H7 (cell line): ENCODE results near the gene IL22RA2. TPM values are rescaled to one million over a fixed set of nuclear protein-coding genes. Genes with fewer than 3 reads are reported as not detected.

ENCODE experiments used
- DNase-seq: peaks from one replicate; pipeline ENCODE4 v3.0.0; 2012
- H3K27me3 ChIP-seq: 2 replicates; pipeline ENCODE4 v1.6.0; 2011; ENCODE audit warnings: mild to moderate bottlenecking, low read length; ENCODE audit not compliant: control insufficient read depth, insufficient read depth
- H3K36me3 ChIP-seq: replicated peaks from 2 replicates; pipeline ENCODE4 v1.5.1; 2011; ENCODE audit warnings: low read length; ENCODE audit not compliant: control insufficient read depth, insufficient read depth
- H3K4me3 ChIP-seq: 2 replicates; pipeline ENCODE4 v1.5.1; 2011; ENCODE audit warnings: low read depth, mild to moderate bottlenecking, control low read depth, low read length, moderate library complexity; ENCODE audit not compliant: insufficient read depth
- total RNA-seq: library from RNA; depleted of rRNA; stranded (reverse); fragments of >200 nt; shearing (Covaris generic); gene quantifications from 2 replicates; pipeline ENCODE4 v1.2.3, GENCODE V29; 2014

The IL22RA2 gene
- total RNA-seq, 1 experiment from 2014 or later, result not detected

DNA sequence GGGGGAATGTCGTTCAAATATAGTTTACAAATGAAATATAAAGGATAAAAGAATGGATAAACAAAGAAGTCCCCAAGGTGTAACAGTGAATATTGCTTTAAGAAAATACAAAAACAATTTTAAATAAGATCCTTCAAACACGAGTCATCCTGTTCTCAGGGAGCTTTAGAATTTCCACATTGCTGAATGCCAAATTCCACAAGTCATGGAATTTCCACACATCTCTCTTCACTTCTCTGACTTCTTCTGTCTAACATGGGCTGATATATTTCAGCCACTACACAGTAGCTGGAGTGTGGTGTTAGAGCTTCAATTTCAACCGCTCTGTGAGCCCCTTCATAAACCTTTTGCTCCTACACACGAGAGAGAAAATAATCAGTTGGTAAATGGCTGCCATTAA, 28.0 kb downstream of the IL22RA2 start:
- Histone ChIP-seq H3K36me3 (no peaks in the 10 kb centered on the region), H3K4me3 (no peak overlapping the region), H3K27me3 (no peaks in the 10 kb centered on the region)
- no peak for DNase-seq

- no peak for DNase-seq
- H3K27me3 ChIP-seq, result no peaks in the 10 kb centered on the region
- no peaks in the 10 kb centered on the region for H3K36me3 ChIP-seq
- no peak overlapping the region for H3K4me3 ChIP-seq
Measured at GRCh38 chr6:137136065-137136464, 37.4 kb downstream of the IL22RA2 start.

DNA sequence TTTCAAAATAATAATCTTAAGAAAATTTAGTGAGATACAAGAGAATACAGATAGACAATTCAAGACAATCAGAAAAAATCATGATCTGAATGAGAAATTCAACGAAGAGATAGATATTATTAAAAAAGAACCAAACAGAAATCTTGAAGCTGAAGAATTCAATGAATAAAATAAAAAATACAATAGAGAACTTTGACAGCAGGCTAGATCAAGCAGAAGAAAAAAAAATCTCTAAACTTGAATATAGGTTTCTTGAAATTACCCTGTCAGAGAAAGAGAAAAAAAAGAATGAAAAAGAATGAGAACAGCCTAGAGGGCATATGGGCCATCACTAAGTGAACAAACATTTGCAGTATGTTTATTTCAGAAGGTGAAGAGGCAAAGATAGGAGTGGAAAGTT, 39.0 kb downstream of the IL22RA2 start:
- Histone ChIP-seq H3K27me3 (no peaks in the 10 kb centered on the region), H3K4me3 (no peak overlapping the region), H3K36me3 (no peaks in the 10 kb centered on the region)
- no peak for DNase-seq

- peak; percentile 5 for DNase-seq
- Histone ChIP-seq H3K36me3 (no peaks in the 10 kb centered on the region), H3K4me3 (no peak overlapping the region), H3K27me3 (no peaks in the 10 kb centered on the region)
Measured at GRCh38 chr6:137133122-137133521, 40.3 kb downstream of the IL22RA2 start.

DNA sequence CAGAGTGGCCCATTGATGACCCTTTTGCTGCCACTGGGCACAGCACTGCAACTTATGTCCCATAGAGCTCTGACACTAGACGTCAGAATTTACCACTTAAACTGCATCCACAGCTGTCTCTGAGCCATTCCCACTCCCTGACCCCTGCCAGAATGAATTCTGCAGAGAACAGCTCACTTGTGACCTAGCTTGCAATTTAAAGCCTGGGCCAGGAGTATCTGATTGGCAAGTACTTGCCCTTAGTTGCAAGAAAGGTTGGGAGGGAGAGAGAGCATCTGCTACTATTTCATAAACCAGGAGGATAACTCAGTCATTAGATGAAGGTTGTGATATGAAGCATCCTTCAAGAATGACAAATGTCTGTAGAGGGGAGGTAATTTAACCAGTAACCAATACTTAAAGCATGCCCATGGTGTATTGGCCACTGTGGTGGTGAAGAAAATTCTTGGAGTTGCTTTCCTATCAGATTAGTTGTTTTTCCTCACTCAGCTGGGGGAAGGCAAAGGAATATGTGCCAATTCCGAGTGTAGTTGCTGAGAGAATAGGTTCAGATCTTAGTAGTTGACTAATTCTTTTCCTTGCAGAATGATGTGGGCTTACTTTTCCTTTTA, 46.5 kb downstream of the IL22RA2 start:
- DNase-seq, result no peak
- no peaks in the 10 kb centered on the region for H3K27me3 ChIP-seq
- no peak overlapping the region for H3K4me3 ChIP-seq
- H3K36me3 ChIP-seq, result no peaks in the 10 kb centered on the region

- Histone ChIP-seq H3K4me3 (no peak overlapping the region), H3K27me3 (no peaks in the 10 kb centered on the region), H3K36me3 (no peaks in the 10 kb centered on the region)
- no peak for DNase-seq
Measured at GRCh38 chr6:137123078-137123477, 50.4 kb downstream of the IL22RA2 start.

- H3K4me3 ChIP-seq, result no peak overlapping the region
- DNase-seq, result no peak
- H3K27me3 ChIP-seq, result no peaks in the 10 kb centered on the region
- no peaks in the 10 kb centered on the region for H3K36me3 ChIP-seq
Measured at GRCh38 chr6:137122612-137123011, 50.8 kb downstream of the IL22RA2 start.

DNA sequence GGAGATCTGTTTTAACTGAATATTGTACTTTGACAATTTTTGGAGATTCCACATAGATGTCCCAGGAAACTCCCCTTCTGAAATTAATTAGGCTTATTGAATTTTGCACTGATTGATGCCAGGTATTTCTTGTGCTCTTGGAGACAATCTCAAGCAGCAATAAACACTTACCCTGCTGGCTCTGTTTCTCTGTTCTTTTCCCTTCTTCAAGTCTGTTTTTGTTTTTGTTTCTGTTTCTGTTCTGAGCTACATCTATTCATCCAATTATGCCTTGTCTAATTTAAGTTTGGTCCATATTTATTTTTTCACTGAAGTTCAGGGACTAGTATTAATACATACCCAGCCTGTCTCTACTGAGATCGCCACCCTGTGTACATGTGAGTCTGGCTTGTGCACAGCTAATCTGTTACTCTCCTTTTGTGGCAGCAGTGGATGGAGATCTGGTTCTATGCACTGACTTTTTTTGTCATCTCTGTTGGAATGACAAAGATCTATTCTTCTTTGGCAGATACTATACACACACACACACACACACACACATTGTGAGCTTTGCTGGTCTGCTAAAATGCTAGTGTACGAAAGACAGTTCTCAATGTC, 51.9 kb downstream of the IL22RA2 start:
- DNase-seq, result no peak
- Histone ChIP-seq H3K4me3 (no peak overlapping the region), H3K36me3 (no peaks in the 10 kb centered on the region), H3K27me3 (no peaks in the 10 kb centered on the region)

GRCh38 chr6:137120748-137121147, 52.7 kb downstream of the IL22RA2 start:
- Histone ChIP-seq H3K27me3 (no peaks in the 10 kb centered on the region), H3K4me3 (no peak overlapping the region), H3K36me3 (no peaks in the 10 kb centered on the region)
- no peak for DNase-seq

GRCh38 chr6:137119196-137120104, 54.0 kb downstream of the IL22RA2 start:
- DNase-seq, result no peak
- Histone ChIP-seq H3K36me3 (no peaks in the 10 kb centered on the region), H3K27me3 (no peaks in the 10 kb centered on the region), H3K4me3 (no peak overlapping the region)

DNA sequence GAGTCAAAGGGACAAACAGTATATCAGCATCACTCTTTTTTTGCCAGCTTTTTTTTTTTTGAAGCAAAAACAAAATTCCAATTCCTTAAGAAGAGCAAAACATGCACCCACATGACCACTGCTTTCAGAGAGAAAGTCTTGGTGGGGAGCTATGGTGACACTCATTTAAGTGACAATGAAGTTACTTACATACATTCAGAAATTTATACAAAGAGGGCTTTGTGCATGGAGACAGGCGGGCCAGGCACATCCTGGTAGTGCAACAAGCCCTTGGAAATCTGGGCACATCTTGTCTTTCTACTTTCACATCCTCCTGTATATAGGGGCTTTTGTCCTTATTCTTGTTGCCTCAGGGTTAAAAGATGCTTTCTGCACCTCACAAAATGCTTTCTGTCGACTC, 55.9 kb downstream of the IL22RA2 start:
- H3K36me3 ChIP-seq, result no peaks in the 10 kb centered on the region
- no peaks in the 10 kb centered on the region for H3K27me3 ChIP-seq
- H3K4me3 ChIP-seq, result no peak overlapping the region
- DNase-seq, result no peak

- Histone ChIP-seq H3K4me3 (no peak overlapping the region), H3K36me3 (no peaks in the 10 kb centered on the region), H3K27me3 (no peaks in the 10 kb centered on the region)
- no peak for DNase-seq
Measured at GRCh38 chr6:137116807-137117206, 56.6 kb downstream of the IL22RA2 start.

- DNase-seq, result no peak
- Histone ChIP-seq H3K27me3 (no peaks in the 10 kb centered on the region), H3K4me3 (no peak overlapping the region), H3K36me3 (no peaks in the 10 kb centered on the region)
Measured at GRCh38 chr6:137115658-137116057, 57.8 kb downstream of the IL22RA2 start.

GRCh38 chr6:137112067-137112355, 61.4 kb downstream of the IL22RA2 start:
- no peaks in the 10 kb centered on the region for H3K36me3 ChIP-seq
- H3K27me3 ChIP-seq, result no peaks in the 10 kb centered on the region
- no peak for DNase-seq
- H3K4me3 ChIP-seq, result no peak overlapping the region
